Activated T-helper 1 cell treated with anti-CD3 and anti-CD28 coated beads, Interleukin-12 subunit alpha, Interleukin-12 subunit beta, Interleukin-2, Interleukin-4 antibody, amounts not matched to agents 30 ng/mL and 10 ng/mL and 1 ng/mL, durations not matched to agents 14 hours and 24 hours and 36 hours (primary cell): ENCODE results near the gene HPCA. TPM values are rescaled to one million over a fixed set of nuclear protein-coding genes. Genes with fewer than 3 reads are reported as not detected.

Source experiments
- DNase-seq: peaks from one replicate; pipeline ENCODE4 v3.0.0; 2021; ENCODE audit warnings: low spot score
- H3K27ac Mint-ChIP-seq: one replicate; pipeline ENCODE4 v1.8.0; 2021; ENCODE audit warnings: mild to moderate bottlenecking, mixed read lengths
- H3K27me3 Mint-ChIP-seq: one replicate; pipeline ENCODE4 v1.8.0; 2022; ENCODE audit warnings: mild to moderate bottlenecking, moderate library complexity, mixed read lengths; ENCODE audit not compliant: insufficient read depth
- H3K36me3 Mint-ChIP-seq: one replicate; pipeline ENCODE4 v1.8.0; 2021; ENCODE audit warnings: low read depth, mixed read lengths
- H3K4me1 Mint-ChIP-seq: one replicate; pipeline ENCODE4 v1.8.0; 2021; ENCODE audit warnings: low read depth, mixed read lengths
- H3K4me3 Mint-ChIP-seq: one replicate; pipeline ENCODE4 v1.8.0; 2021; ENCODE audit warnings: mild to moderate bottlenecking, moderate library complexity, mixed read lengths
- H3K9me3 Mint-ChIP-seq: one replicate; pipeline ENCODE4 v1.8.0; 2021; ENCODE audit warnings: mixed read lengths
- intact Hi-C: fragments of 100-400 bp; cut with micrococcal nuclease; formaldehyde crosslinking; loops from one replicate; pipeline ENCODE4 v1.15.1; 2024
- total RNA-seq: library from RNA; stranded (reverse); gene quantifications from 2 replicates; pipeline ENCODE4 v1.2.3, GENCODE V29; 2022

Gene HPCA
- total RNA-seq, 1 donor from 2014 or later: not detected

GRCh38 chr1:32876341-32877210 lies 9.7 kb upstream of the HPCA start:
- H3K4me1 Mint-ChIP-seq: peaks cover 8% of the 10 kb centered on the region
- H3K9me3 Mint-ChIP-seq: no peaks in the 10 kb centered on the region
- no peaks in the 10 kb centered on the region for H3K36me3 Mint-ChIP-seq
- peaks cover 33% of the 10 kb centered on the region for H3K27me3 Mint-ChIP-seq
- intact Hi-C loops: loop anchor here (1.0 kb wide), 1 partner anchor 210 kb away; no protein-coding TSS in a partner anchor
- no peak overlapping the region for H3K4me3 Mint-ChIP-seq
- peak; percentile 56 for DNase-seq
- H3K27ac Mint-ChIP-seq: no peak overlapping the region

GRCh38 chr1:32877211-32878110 lies 8.8 kb upstream of the HPCA start:
- DNase-seq: no peak
- Mint-ChIP-seq H3K4me3 (no peak overlapping the region), H3K27me3 (peaks cover 26% of the 10 kb centered on the region), H3K27ac (no peak overlapping the region), H3K4me1 (peaks cover 8% of the 10 kb centered on the region), H3K9me3 (no peaks in the 10 kb centered on the region), H3K36me3 (no peaks in the 10 kb centered on the region)
- intact Hi-C loops: no loop called here

- no peaks in the 10 kb centered on the region for H3K36me3 Mint-ChIP-seq
- peaks cover 20% of the 10 kb centered on the region for H3K27me3 Mint-ChIP-seq
- no peak for DNase-seq
- no peak overlapping the region for H3K27ac Mint-ChIP-seq
- intact Hi-C loops: no loop called here
- peaks cover 8% of the 10 kb centered on the region for H3K4me1 Mint-ChIP-seq
- no peaks in the 10 kb centered on the region for H3K9me3 Mint-ChIP-seq
- H3K4me3 Mint-ChIP-seq: no peak overlapping the region
Measured at GRCh38 chr1:32878183-32878582, 8.1 kb upstream of the HPCA start.

GRCh38 chr1:32878637-32879041 lies 7.7 kb upstream of the HPCA start:
- H3K4me1 Mint-ChIP-seq: peaks cover 8% of the 10 kb centered on the region
- intact Hi-C loops: no loop called here
- no peak overlapping the region for H3K27ac Mint-ChIP-seq
- DNase-seq: no peak
- H3K27me3 Mint-ChIP-seq: peaks cover 23% of the 10 kb centered on the region
- no peaks in the 10 kb centered on the region for H3K9me3 Mint-ChIP-seq
- H3K36me3 Mint-ChIP-seq: no peaks in the 10 kb centered on the region
- H3K4me3 Mint-ChIP-seq: no peak overlapping the region

GRCh38 chr1:32881291-32881690 lies 5.0 kb upstream of the HPCA start:
- Mint-ChIP-seq H3K36me3 (no peaks in the 10 kb centered on the region), H3K4me3 (no peak overlapping the region), H3K9me3 (no peaks in the 10 kb centered on the region), H3K27ac (no peak overlapping the region), H3K27me3 (peaks cover 29% of the 10 kb centered on the region), H3K4me1 (peaks cover 4% of the 10 kb centered on the region)
- intact Hi-C loops: no loop called here
- no peak for DNase-seq

- Mint-ChIP-seq H3K4me1 (peaks cover 4% of the 10 kb centered on the region), H3K36me3 (no peaks in the 10 kb centered on the region), H3K4me3 (no peak overlapping the region), H3K9me3 (no peaks in the 10 kb centered on the region), H3K27ac (no peak overlapping the region), H3K27me3 (peaks cover 33% of the 10 kb centered on the region)
- intact Hi-C loops: no loop called here
- DNase-seq: no peak
Measured at GRCh38 chr1:32881871-32882850, 4.1 kb upstream of the HPCA start.

- no peak for DNase-seq
- no peaks in the 10 kb centered on the region for H3K36me3 Mint-ChIP-seq
- peaks cover 44% of the 10 kb centered on the region for H3K27me3 Mint-ChIP-seq
- intact Hi-C loops: no loop called here
- H3K4me3 Mint-ChIP-seq: no peak overlapping the region
- H3K27ac Mint-ChIP-seq: no peak overlapping the region
- peaks cover 4% of the 10 kb centered on the region for H3K4me1 Mint-ChIP-seq
- H3K9me3 Mint-ChIP-seq: no peaks in the 10 kb centered on the region
Measured at GRCh38 chr1:32883338-32884031, 2.8 kb upstream of the HPCA start.

- Mint-ChIP-seq H3K36me3 (no peaks in the 10 kb centered on the region), H3K27ac (no peak overlapping the region), H3K27me3 (peaks cover 45% of the 10 kb centered on the region), H3K9me3 (no peaks in the 10 kb centered on the region), H3K4me3 (no peak overlapping the region), H3K4me1 (peaks cover 4% of the 10 kb centered on the region)
- no peak for DNase-seq
- intact Hi-C loops: no loop called here
Measured at GRCh38 chr1:32884032-32884372, 2.3 kb upstream of the HPCA start.

- Mint-ChIP-seq H3K9me3 (no peaks in the 10 kb centered on the region), H3K4me1 (peaks cover 4% of the 10 kb centered on the region), H3K27me3 (peaks cover 50% of the 10 kb centered on the region), H3K4me3 (no peak overlapping the region), H3K27ac (no peak overlapping the region), H3K36me3 (no peaks in the 10 kb centered on the region)
- intact Hi-C loops: no loop called here
- no peak for DNase-seq
Measured at GRCh38 chr1:32884726-32885125, 1.6 kb upstream of the HPCA start.

- H3K36me3 Mint-ChIP-seq: peaks cover 1% of the 10 kb centered on the region
- H3K4me1 Mint-ChIP-seq: peaks cover 4% of the 10 kb centered on the region
- H3K27ac Mint-ChIP-seq: no peak overlapping the region
- H3K9me3 Mint-ChIP-seq: no peaks in the 10 kb centered on the region
- peaks cover 56% of the 10 kb centered on the region for H3K27me3 Mint-ChIP-seq
- no peak overlapping the region for H3K4me3 Mint-ChIP-seq
- intact Hi-C loops: no loop called here
- DNase-seq: no peak
Measured at GRCh38 chr1:32885676-32886003, 651 bp upstream of the HPCA start.

- intact Hi-C loops: no loop called here
- H3K9me3 Mint-ChIP-seq: no peaks in the 10 kb centered on the region
- peaks cover 65% of the 10 kb centered on the region for H3K27me3 Mint-ChIP-seq
- H3K36me3 Mint-ChIP-seq: peaks cover 1% of the 10 kb centered on the region
- no peak for DNase-seq
- H3K4me1 Mint-ChIP-seq: peaks cover 6% of the 10 kb centered on the region
- no peak overlapping the region for H3K27ac Mint-ChIP-seq
- no peak overlapping the region for H3K4me3 Mint-ChIP-seq
Measured at GRCh38 chr1:32886828-32887414, 630 bp downstream of the HPCA start.

- DNase-seq: no peak
- no peak overlapping the region for H3K4me3 Mint-ChIP-seq
- H3K4me1 Mint-ChIP-seq: peaks cover 13% of the 10 kb centered on the region
- intact Hi-C loops: no loop called here
- peaks cover 1% of the 10 kb centered on the region for H3K36me3 Mint-ChIP-seq
- H3K9me3 Mint-ChIP-seq: no peaks in the 10 kb centered on the region
- no peak overlapping the region for H3K27ac Mint-ChIP-seq
- H3K27me3 Mint-ChIP-seq: peaks cover 72% of the 10 kb centered on the region
Measured at GRCh38 chr1:32887623-32888022, 1.3 kb downstream of the HPCA start.
